Measurements from ENCODE around the gene IFI27L1.

Gene IFI27L1

GRCh38 chr14:94132285-94132887, 51.3 kb downstream of the IFI27L1 start:
- DNase-seq (ENCODE audit: low spot score): peak; percentile 50

GRCh38 chr14:94135476-94135875, 54.4 kb downstream of the IFI27L1 start:
- no peak for DNase-seq (ENCODE audit: low spot score)

DNA sequence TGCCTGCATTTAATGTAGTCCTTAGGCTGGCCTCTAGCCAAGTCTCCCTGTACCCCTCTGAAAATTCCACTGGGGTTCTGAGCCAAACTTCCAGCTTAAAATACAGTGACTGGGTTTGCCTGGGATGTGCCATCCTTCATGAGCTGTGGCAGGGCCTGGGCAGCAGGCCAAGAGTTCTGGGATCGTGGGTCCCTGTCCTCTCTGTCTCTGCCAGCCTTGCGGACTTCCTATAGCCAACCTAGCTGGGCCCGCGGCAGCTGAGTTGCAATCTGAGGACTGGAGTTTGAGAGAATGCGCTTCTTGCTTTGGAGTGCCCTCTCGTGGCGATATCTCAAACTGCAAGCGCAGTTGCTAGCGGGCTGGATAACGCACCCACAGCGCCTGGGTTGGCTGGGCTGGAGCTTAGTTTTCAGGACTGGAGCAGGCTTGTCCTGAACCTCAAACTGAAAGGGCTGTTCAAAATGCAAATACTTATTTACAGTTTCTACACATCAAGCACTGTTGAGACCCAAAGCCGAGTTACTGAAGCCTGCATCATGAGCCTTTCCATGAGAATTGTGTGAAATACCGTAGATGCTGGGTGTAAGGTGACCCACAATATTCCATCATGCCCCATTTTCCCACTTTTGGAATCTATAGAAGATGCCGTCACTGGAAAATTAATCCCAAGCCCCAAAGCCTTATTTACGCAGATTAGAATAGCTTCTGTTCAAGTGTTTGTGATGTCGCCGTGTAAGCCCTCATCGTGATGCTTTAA, 55.6 kb downstream of the IFI27L1 start:
- DNase-seq (ENCODE audit: low spot score): peak; percentile 68

GRCh38 chr14:94138251-94138650, 57.1 kb downstream of the IFI27L1 start:
- no peak for DNase-seq (ENCODE audit: low spot score)

- no peak for DNase-seq (ENCODE audit: low spot score)
Measured at GRCh38 chr14:94139006-94139405, 57.9 kb downstream of the IFI27L1 start.

- no peak for DNase-seq (ENCODE audit: low spot score)
Measured at GRCh38 chr14:94139421-94139820, 58.3 kb downstream of the IFI27L1 start.

DNA sequence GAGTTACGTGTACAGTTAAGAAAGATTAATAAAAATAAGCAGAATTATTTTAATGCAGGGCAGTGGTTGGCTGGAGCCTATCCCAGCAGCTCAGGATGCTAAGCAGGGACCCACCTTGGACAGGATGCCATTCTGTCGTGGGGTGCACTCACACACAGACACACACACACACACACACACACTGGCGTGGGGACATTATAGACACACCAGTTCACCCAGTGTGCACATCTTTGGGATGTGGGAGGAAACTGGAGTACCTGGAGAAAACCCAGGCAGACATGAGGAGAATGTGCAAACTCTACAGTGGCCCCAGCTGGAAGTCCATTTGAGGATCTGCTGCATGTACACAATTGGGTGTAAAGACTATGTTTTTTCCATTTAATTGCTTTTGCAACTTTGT, 61.1 kb downstream of the IFI27L1 start:
- DNase-seq (ENCODE audit: low spot score): no peak

DNA sequence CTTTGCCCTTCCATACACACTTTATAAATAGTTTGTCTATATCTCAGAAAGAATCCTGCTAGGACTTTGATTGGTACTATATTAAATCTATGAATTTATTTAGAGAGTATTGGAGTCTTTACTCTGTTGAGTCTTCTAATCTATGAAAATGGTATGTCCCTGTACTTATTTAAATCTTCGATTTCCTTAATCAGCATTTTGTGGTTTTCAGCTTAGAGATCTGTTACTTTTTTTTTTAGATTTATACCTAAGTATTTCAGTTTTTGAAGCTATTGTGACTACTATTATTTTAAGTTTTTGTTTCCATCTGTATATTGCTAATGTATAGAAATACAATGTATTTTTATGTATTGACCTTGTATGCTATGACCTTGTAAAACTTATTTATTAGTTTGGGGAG, 61.7 kb downstream of the IFI27L1 start:
- DNase-seq (ENCODE audit: low spot score): no peak

- DNase-seq (ENCODE audit: low spot score): no peak
Measured at GRCh38 chr14:94143239-94143638, 62.1 kb downstream of the IFI27L1 start.

DNA sequence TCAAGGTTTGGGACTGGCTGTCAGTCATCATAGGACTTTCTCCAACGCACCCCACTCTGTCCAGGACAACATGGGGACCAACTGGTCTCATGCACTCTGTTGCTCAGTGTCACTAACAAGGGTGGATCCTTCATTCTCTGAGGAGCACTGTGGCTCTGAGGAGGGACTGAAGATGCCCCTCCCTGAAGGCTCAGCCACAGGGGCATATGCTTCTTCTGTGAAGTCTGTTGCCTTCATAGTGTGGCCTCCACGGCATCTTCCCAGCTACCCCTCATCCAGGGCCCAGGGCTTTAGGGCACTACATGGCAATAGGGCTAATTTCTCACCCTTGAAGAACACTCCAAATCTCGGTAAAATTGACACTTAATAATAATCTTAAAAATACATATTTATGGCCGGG, 62.6 kb downstream of the IFI27L1 start:
- no peak for DNase-seq (ENCODE audit: low spot score)

DNA sequence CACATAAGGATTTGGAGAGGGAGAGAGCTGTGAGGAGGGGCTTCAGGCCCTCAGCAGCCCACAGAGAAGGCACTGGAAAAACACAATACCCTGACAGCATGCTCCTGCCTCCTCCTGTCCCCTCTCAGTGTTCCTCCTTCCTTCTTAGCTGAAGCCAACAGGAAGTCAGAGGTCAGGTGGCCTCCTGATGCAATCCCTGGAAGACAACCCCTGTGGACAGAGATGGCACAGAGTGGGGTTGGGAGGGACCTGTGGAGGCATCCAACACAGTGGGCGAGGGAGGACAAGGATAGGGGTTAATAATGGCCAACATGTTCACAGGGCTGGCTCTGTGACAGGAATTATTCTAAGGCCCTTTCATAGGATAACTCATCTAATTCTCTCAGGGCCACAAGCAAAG, 63.7 kb downstream of the IFI27L1 start:
- no peak for DNase-seq (ENCODE audit: low spot score)

DNA sequence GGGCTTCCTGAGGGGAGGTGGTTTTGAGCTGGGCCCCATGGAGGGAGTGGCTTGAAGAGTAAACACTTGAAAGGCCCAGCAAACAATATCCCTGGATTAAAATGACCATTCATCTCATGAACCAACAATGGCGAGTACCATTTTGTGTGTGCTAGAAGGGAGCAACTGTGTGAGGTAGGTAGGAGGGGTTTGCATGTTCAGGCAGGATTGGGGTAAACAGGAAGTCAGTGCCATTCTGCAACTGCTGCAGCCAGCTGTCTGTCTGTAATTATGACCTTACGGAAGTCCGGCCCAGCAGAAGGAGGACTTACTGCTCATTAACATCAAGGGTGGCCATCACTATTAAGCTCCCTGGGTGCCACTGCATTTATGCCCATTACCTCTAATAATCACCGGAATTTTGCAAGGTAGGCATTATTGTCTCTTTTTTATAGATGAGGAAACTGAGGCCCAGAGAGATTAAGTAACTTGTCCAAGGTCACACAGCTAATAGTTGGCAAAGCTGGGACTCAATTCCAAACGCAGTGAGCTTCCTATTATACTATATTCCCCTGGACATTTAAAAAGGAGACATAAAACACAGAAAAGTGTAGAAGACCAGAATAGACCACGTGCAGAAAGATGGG, 64.9 kb downstream of the IFI27L1 start:
- DNase-seq (ENCODE audit: low spot score): no peak

Measured in SK-N-DZ (cell line).